HepG2 (cell line): ENCODE measurements around the gene C1S. TPM values are rescaled to one million over a fixed set of nuclear protein-coding genes. Genes with fewer than 3 reads are reported as not detected.
A peak's percentile ranks its signal among the peaks of the same experiment; 100 is the strongest.

ENCODE experiments used
- ATRX ChIP-seq: sonication (generic); formaldehyde crosslinking; IDR thresholded peaks from 2 replicates; pipeline ENCODE4 v1.4.0; 2020; ENCODE audit warnings: missing genetic modification reagents, borderline replicate concordance
- DNMT3B ChIP-seq: conservative IDR thresholded peaks from 2 replicates; pipeline ENCODE4 v1.6.1; 2016; ENCODE audit warnings: missing biosample characterization, control low read depth
- EEA1 ChIP-seq: sonication (generic); formaldehyde crosslinking; IDR thresholded peaks from 2 replicates; pipeline ENCODE4 v1.5.1; 2020; ENCODE audit warnings: mild to moderate bottlenecking, missing genetic modification reagents, borderline replicate concordance
- HHEX ChIP-seq: IDR thresholded peaks from 2 replicates; pipeline ENCODE4 v1.6.1; 2016; ENCODE audit warnings: control low read depth
- HOXA5 ChIP-seq: sonication (generic); formaldehyde crosslinking; IDR thresholded peaks from 2 replicates; pipeline ENCODE4 v1.4.0; 2020; ENCODE audit warnings: missing genetic modification reagents
- KDM5B ChIP-seq: sonication (generic); formaldehyde crosslinking; IDR thresholded peaks from 2 replicates; pipeline ENCODE4 v1.4.0; 2020; ENCODE audit warnings: missing genetic modification reagents, mild to moderate bottlenecking, borderline replicate concordance
- MAF1 ChIP-seq: sonication (generic); formaldehyde crosslinking; IDR thresholded peaks from 2 replicates; pipeline ENCODE4 v1.5.0; 2020; ENCODE audit warnings: missing genetic modification reagents, borderline replicate concordance
- NCOA1 ChIP-seq: sonication (generic); formaldehyde crosslinking; IDR thresholded peaks from 2 replicates; pipeline ENCODE4 v1.9.0; 2021; ENCODE audit warnings: missing genetic modification reagents
- PAF1 ChIP-seq: IDR thresholded peaks from 2 replicates; pipeline ENCODE4 v1.6.1; 2016; ENCODE audit warnings: missing genetic modification reagents, missing compliant biosample characterization
- POGZ ChIP-seq: sonication (generic); formaldehyde crosslinking; IDR thresholded peaks from 2 replicates; pipeline ENCODE4 v1.4.0; 2020; ENCODE audit warnings: mild to moderate bottlenecking, missing genetic modification reagents
- SAFB2 ChIP-seq: sonication (generic); formaldehyde crosslinking; IDR thresholded peaks from 2 replicates; pipeline ENCODE4 v1.5.1; 2020; ENCODE audit warnings: missing genetic modification reagents, low read depth, mild to moderate bottlenecking, borderline replicate concordance
- SNAPC2 ChIP-seq: sonication (generic); formaldehyde crosslinking; IDR thresholded peaks from 2 replicates; pipeline ENCODE4 v1.8.1; 2022; ENCODE audit warnings: mild to moderate bottlenecking, missing genetic modification reagents
- ZNF484 ChIP-seq: sonication (generic); formaldehyde crosslinking; IDR thresholded peaks from 2 replicates; pipeline ENCODE4 v1.5.1; 2020; ENCODE audit warnings: mild to moderate bottlenecking, low read depth, missing genetic modification reagents, borderline replicate concordance
- ZNF496 ChIP-seq: sonication (generic); formaldehyde crosslinking; IDR thresholded peaks from 2 replicates; pipeline ENCODE4 v1.8.1; 2023; ENCODE audit warnings: mild to moderate bottlenecking, moderate library complexity, missing genetic modification reagents; ENCODE audit not compliant: insufficient replicate concordance
- ZNF768 ChIP-seq: sonication (generic); formaldehyde crosslinking; IDR thresholded peaks from 2 replicates; pipeline ENCODE4 v1.4.0; 2020; ENCODE audit warnings: missing genetic modification reagents
- ZNF782 ChIP-seq: sonication (generic); formaldehyde crosslinking; IDR thresholded peaks from 2 replicates; pipeline ENCODE4 v1.4.0; 2020; ENCODE audit warnings: missing genetic modification reagents, mild to moderate bottlenecking, borderline replicate concordance
- polyA plus RNA-seq, 8 experiments: library from polyadenylated mRNA; depleted of rRNA in 3 of 8; stranded (reverse) in 7 of 8; unstranded in 1 of 8; fragments of >200 nt; fragmentation: Illumina TruSeq in 4 of 8; extraction: Trizol in 4 of 8; gene quantifications; 2 replicates each; pipeline versions ENCODE4 v1.2.1 to v1.2.3, GENCODE V29; 2011 to 2016; ENCODE audit warnings: low read depth in 4 of 8, missing spikeins in 1 of 8, mixed read lengths in 1 of 8; ENCODE audit not compliant: insufficient read depth in 1 of 8
- total RNA-seq, 5 experiments: library from RNA; depleted of rRNA; stranded (reverse); fragments of >200 nt; fragmentation: Illumina TruSeq; extraction: Trizol; gene quantifications; 2 replicates each; pipeline ENCODE4 v1.2.3, GENCODE V29; 2016; ENCODE audit warnings: low read depth in 1 of 5
- TF ChIP-seq, protein P1 (sequence below): sonication (generic); formaldehyde crosslinking; IDR thresholded peaks from 2 replicates; pipeline ENCODE4 v1.8.0; 2022; ENCODE audit warnings: mild to moderate bottlenecking, missing genetic modification reagents, borderline replicate concordance
- TF ChIP-seq, protein P2 (sequence below): sonication (generic); formaldehyde crosslinking; IDR thresholded peaks from 2 replicates; pipeline ENCODE4 v1.5.0; 2020; ENCODE audit warnings: mild to moderate bottlenecking, missing genetic modification reagents
- TF ChIP-seq, protein P3 (sequence below): sonication (generic); formaldehyde crosslinking; IDR thresholded peaks from 2 replicates; pipeline ENCODE4 v1.4.0; 2020; ENCODE audit warnings: mild to moderate bottlenecking, missing genetic modification reagents
- TF ChIP-seq, protein P4 (sequence below): IDR thresholded peaks from 2 replicates; pipeline ENCODE4 v1.6.1; 2012; ENCODE audit warnings: inconsistent platforms
- TF ChIP-seq, protein P5 (sequence below): sonication (generic); formaldehyde crosslinking; IDR thresholded peaks from 2 replicates; pipeline ENCODE4 v1.4.0; 2020; ENCODE audit warnings: missing genetic modification reagents, low read depth, mild to moderate bottlenecking, borderline replicate concordance

The C1S gene
- total and polyA plus RNA-seq, 2 of the 13 experiments (the other 11 are each of a cell fraction or from before 2014, with no cell fraction given) = 14.5 to 18.2 TPM

DNA sequence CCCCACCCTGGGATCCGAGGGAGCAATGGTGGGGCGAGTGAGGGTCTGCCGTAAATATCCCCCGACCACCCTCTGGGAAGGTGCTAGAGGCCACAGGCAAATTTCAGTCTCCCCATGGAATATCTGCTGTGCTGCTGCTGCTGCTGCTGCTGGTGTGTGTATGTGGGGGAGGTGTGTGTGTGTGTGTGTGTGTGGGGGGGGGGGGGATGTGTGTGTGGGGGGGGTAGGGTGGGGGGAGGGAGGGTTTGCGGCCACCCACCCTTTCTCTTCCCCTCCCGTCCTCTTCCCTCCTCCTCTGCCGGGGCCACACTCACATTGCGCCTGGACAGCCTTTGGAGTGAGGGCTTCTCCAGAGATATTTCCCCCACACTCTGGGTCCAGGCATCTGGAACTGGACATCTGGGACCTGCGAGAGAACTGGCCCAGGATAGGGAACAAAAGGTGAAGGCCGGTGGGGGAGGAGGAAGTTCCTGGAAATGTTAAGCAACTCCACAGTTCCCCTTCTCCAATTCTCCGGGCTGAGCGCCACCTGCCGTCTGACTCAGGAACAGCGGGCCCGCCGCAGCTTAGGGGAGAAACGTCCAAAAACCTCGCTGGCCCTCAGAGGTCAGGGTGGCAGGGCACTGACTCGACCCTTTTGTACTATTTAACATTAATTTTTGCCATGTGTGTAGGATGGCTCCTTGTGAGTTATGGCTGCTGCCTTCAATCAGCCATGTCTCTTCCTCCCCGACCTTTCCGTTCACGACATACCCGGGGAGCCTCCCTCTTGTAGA, 48.5 kb downstream of the C1S start, which contains the start of gene C1RL (continued):
- TF ChIP-seq, protein P1, sequence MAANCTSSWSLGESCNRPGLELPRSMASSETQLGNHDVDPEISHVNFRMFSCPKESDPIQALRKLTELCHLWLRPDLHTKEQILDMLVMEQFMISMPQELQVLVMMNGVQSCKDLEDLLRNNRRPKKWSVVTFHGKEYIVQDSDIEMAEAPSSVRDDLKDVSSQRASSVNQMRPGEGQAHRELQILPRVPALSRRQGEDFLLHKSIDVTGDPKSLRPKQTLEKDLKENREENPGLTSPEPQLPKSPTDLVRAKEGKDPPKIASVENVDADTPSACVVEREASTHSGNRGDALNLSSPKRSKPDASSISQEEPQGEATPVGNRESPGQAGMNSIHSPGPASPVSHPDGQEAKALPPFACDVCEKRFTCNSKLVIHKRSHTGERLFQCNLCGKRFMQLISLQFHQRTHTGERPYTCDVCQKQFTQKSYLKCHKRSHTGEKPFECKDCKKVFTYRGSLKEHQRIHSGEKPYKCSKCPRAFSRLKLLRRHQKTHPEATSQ = no peak
- TF ChIP-seq NCOA1 (no peak), SAFB2 (no peak), POGZ (CRISPR knock-in tag) (0 out of 2 replicates have a peak, but pooled peaks have one; percentile 23), ZNF496 (no peak), DNMT3B (CRISPR knock-in tag) (no peak), ZNF484 (no peak), HOXA5 (CRISPR knock-in tag) (peak; percentile 88), ZNF782 (CRISPR knock-in tag) (no peak; the same call in 1 of the 2 replicates), KDM5B (CRISPR knock-in tag) (no peak; the same call in 1 of the 2 replicates), MAF1 (CRISPR knock-in tag) (no peak), ZNF768 (CRISPR knock-in tag) (no peak), ATRX (CRISPR knock-in tag) (no peak), HHEX (CRISPR knock-in tag) (no peak), EEA1 (CRISPR knock-in tag) (no peak), SNAPC2 (CRISPR knock-in tag) (no peak; the same call in 1 of the 2 replicates), PAF1 (CRISPR knock-in tag) (no peak)
- TF ChIP-seq, protein P2, sequence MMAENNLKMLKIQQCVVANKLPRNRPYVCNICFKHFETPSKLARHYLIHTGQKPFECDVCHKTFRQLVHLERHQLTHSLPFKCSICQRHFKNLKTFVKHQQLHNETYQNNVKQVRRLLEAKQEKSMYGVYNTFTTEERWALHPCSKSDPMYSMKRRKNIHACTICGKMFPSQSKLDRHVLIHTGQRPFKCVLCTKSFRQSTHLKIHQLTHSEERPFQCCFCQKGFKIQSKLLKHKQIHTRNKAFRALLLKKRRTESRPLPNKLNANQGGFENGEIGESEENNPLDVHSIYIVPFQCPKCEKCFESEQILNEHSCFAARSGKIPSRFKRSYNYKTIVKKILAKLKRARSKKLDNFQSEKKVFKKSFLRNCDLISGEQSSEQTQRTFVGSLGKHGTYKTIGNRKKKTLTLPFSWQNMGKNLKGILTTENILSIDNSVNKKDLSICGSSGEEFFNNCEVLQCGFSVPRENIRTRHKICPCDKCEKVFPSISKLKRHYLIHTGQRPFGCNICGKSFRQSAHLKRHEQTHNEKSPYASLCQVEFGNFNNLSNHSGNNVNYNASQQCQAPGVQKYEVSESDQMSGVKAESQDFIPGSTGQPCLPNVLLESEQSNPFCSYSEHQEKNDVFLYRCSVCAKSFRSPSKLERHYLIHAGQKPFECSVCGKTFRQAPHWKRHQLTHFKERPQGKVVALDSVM (CRISPR knock-in tag) = no peak
- TF ChIP-seq, protein P3, sequence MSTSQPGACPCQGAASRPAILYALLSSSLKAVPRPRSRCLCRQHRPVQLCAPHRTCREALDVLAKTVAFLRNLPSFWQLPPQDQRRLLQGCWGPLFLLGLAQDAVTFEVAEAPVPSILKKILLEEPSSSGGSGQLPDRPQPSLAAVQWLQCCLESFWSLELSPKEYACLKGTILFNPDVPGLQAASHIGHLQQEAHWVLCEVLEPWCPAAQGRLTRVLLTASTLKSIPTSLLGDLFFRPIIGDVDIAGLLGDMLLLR (CRISPR knock-in tag) = no peak
- TF ChIP-seq, protein P4, sequence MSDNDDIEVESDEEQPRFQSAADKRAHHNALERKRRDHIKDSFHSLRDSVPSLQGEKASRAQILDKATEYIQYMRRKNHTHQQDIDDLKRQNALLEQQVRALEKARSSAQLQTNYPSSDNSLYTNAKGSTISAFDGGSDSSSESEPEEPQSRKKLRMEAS = peak; percentile 39
- TF ChIP-seq, protein P5, sequence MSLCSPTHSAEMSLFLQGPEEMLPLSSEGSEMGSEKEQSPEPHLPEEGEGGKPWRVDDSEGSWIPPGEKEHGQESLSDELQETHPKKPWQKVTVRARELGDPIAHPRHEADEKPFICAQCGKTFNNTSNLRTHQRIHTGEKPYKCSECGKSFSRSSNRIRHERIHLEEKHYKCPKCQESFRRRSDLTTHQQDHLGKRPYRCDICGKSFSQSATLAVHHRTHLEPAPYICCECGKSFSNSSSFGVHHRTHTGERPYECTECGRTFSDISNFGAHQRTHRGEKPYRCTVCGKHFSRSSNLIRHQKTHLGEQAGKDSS (CRISPR knock-in tag) = peak; percentile 64; the same call in 1 of the 2 replicates
